Kidney epithelial cell (primary cell): ENCODE measurements around the gene MYO1D. TPM values are rescaled to one million over a fixed set of nuclear protein-coding genes. Genes with fewer than 3 reads are reported as not detected.

Experiments
- DNase-seq: peaks from one replicate; pipeline ENCODE4 v3.0.0-alpha.2; 2010; ENCODE audit warnings: low read depth
- H3K27me3 ChIP-seq: 2 replicates; pipeline ENCODE4 v1.6.0; 2011; ENCODE audit warnings: low read length; ENCODE audit not compliant: control insufficient read depth, insufficient read depth
- H3K36me3 ChIP-seq: 2 replicates; pipeline ENCODE4 v1.5.1; 2011; ENCODE audit warnings: low read length; ENCODE audit not compliant: control insufficient read depth, insufficient read depth
- H3K4me3 ChIP-seq: 2 replicates; pipeline ENCODE4 v1.5.1; 2011; ENCODE audit warnings: low read depth, mild to moderate bottlenecking, control low read depth, low read length
- CTCF ChIP-seq: IDR thresholded peaks from 2 replicates; pipeline ENCODE4 v1.5.1; 2011; ENCODE audit warnings: mild to moderate bottlenecking, moderate library complexity, low read length, control low read depth, inconsistent platforms; ENCODE audit not compliant: insufficient read depth, poor library complexity, severe bottlenecking
- total RNA-seq: library from RNA; depleted of rRNA; stranded (reverse); fragments of >200 nt; gene quantifications from 2 replicates; pipeline ENCODE4 v1.2.3, GENCODE V29; 2015

Gene MYO1D
- total RNA-seq, 1 donor from 2014 or later = 95.5 TPM

- no peak for TF ChIP-seq CTCF
- no peak for DNase-seq
- Histone ChIP-seq H3K36me3 (no peaks in the 10 kb centered on the region), H3K27me3 (no peaks in the 10 kb centered on the region), H3K4me3 (no peak overlapping the region)
Measured at GRCh38 chr17:32693194-32693897, 183.6 kb downstream of the MYO1D start.

GRCh38 chr17:32692179-32692578 lies 184.7 kb downstream of the MYO1D start:
- TF ChIP-seq CTCF = no peak
- Histone ChIP-seq H3K27me3 (no peaks in the 10 kb centered on the region), H3K36me3 (no peaks in the 10 kb centered on the region), H3K4me3 (no peak overlapping the region)
- no peak for DNase-seq

- H3K36me3 ChIP-seq = no peaks in the 10 kb centered on the region
- no peak for TF ChIP-seq CTCF
- H3K4me3 ChIP-seq = no peak overlapping the region
- no peak for DNase-seq
- no peaks in the 10 kb centered on the region for H3K27me3 ChIP-seq
Measured at GRCh38 chr17:32689348-32689747, 187.6 kb downstream of the MYO1D start.

GRCh38 chr17:32688221-32688620 lies 188.7 kb downstream of the MYO1D start:
- H3K36me3 ChIP-seq = no peaks in the 10 kb centered on the region
- DNase-seq = no peak
- no peaks in the 10 kb centered on the region for H3K27me3 ChIP-seq
- TF ChIP-seq CTCF = no peak
- H3K4me3 ChIP-seq = no peak overlapping the region

- no peaks in the 10 kb centered on the region for H3K36me3 ChIP-seq
- no peaks in the 10 kb centered on the region for H3K27me3 ChIP-seq
- no peak for TF ChIP-seq CTCF
- no peak overlapping the region for H3K4me3 ChIP-seq
- no peak for DNase-seq
Measured at GRCh38 chr17:32684087-32684958, 192.6 kb downstream of the MYO1D start.

GRCh38 chr17:32673964-32674363 lies 203.0 kb downstream of the MYO1D start:
- H3K4me3 ChIP-seq = no peak overlapping the region
- no peaks in the 10 kb centered on the region for H3K36me3 ChIP-seq
- no peaks in the 10 kb centered on the region for H3K27me3 ChIP-seq
- DNase-seq = no peak
- TF ChIP-seq CTCF = no peak
